ENCODE results near the gene NRK. TPM values are rescaled to one million over a fixed set of nuclear protein-coding genes. Genes with fewer than 3 reads are reported as not detected.

NRK gene
- total and polyA plus RNA-seq, 2 of the 4 experiments (the other 2 are of a cell fraction), result 0.92 to 2.7 TPM

GRCh38 chrX:105975382-105975781 is 153.0 kb downstream of the NRK start:
- Histone ChIP-seq H3K27ac (ENCODE audit: insufficient read depth, low read length) (no peak overlapping the region), H3K27me3 (ENCODE audit: control insufficient read depth, insufficient read depth, low read length) (no peaks in the 10 kb centered on the region), H3K9ac (ENCODE audit: low read depth, low read length) (no peak overlapping the region), H3K9me1 (ENCODE audit: insufficient read depth, low read length) (no peaks in the 10 kb centered on the region), H4K8ac (ENCODE audit: low read depth in 2 of 2, low read length in 2 of 2) (no peak overlapping the region), H2AK9ac (replicated peaks; ENCODE audit: low read depth, low read length, poor library complexity) (no peak overlapping the region), H3K4me1 (ENCODE audit: control insufficient read depth, insufficient read depth, low read length) (no peaks in the 10 kb centered on the region), H3K56ac (ENCODE audit: extremely low read depth, insufficient read depth, low read length) (no peak overlapping the region), H3K36me3 (ENCODE audit: control insufficient read depth, insufficient read depth, low read length) (no peaks in the 10 kb centered on the region), H3K18ac (ENCODE audit: low read depth, low read length) (no peak overlapping the region), H3K14ac (replicated peaks; ENCODE audit: low read depth, low read length) (no peak overlapping the region), H4K20me1 (ENCODE audit: insufficient read depth, low read length) (no peaks in the 10 kb centered on the region), H3K9me3 (ENCODE audit: control insufficient read depth, insufficient read depth, low read length) (no peaks in the 10 kb centered on the region), H3K4me2 (ENCODE audit: low read depth, low read length) (no peak overlapping the region), H2BK5ac (ENCODE audit: low read depth, low read length, poor library complexity, severe bottlenecking) (no peak overlapping the region), H3K4me3 (ENCODE audit: insufficient read depth, low read depth, low read length) (no peak overlapping the region), H3K79me1 (ENCODE audit: low read depth in 1 of 2, low read length in 2 of 2) (no peaks in the 10 kb centered on the region), H3K4ac (ENCODE audit: low read depth, low read length) (no peak overlapping the region), H2BK15ac (ENCODE audit: low read depth, low read length) (no peak overlapping the region), H3K23ac (ENCODE audit: low read depth, low read length) (no peak overlapping the region), H2AFZ (replicated peaks; ENCODE audit: low read length, poor library complexity) (no peak overlapping the region), H2AK5ac (ENCODE audit: low read depth, low read length) (no peak overlapping the region), H4K5ac (ENCODE audit: low read depth, low read length) (no peak overlapping the region), H2BK120ac (ENCODE audit: low read depth, low read length) (no peak overlapping the region), H2BK20ac (ENCODE audit: low read depth, low read length) (no peak overlapping the region), H4K91ac (ENCODE audit: insufficient read depth, low read depth, low read length) (no peak overlapping the region)
- ATAC-seq (ENCODE audit: low read depth) (no peak), DNase-seq (peak; percentile 1)
- TF ChIP-seq CEBPB (IDR thresholded peaks at IDR 0.05; ENCODE audit: low read depth, low read length) (no peak), MAFK (IDR thresholded peaks at IDR 0.05; ENCODE audit: low read depth, low read length) (no peak), NFE2L2 (IDR thresholded peaks at IDR 0.05; ENCODE audit: low read depth, low read length) (no peak), ELK1 (IDR thresholded peaks at IDR 0.05; ENCODE audit: borderline replicate concordance, low read depth, low read length) (no peak), SMC3 (IDR thresholded peaks at IDR 0.05; ENCODE audit: low read depth, low read length) (no peak), POLR2A (IDR thresholded peaks at IDR 0.05; ENCODE audit: low read depth, low read length) (no peak), USF2 (IDR thresholded peaks at IDR 0.05; ENCODE audit: low read depth, low read length) (no peak), RAD21 (IDR thresholded peaks at IDR 0.05; ENCODE audit: low read length) (no peak), CHD1 (IDR thresholded peaks at IDR 0.05; ENCODE audit: low read depth, low read length) (no peak), BHLHE40 (IDR thresholded peaks at IDR 0.05; ENCODE audit: low read depth, low read length) (no peak), MAZ (IDR thresholded peaks at IDR 0.05; ENCODE audit: borderline replicate concordance, low read depth, low read length) (no peak), CTCF (conservative IDR thresholded peaks at IDR 0.05; ENCODE audit: low read depth, low read length) (no peak), RFX5 (IDR thresholded peaks at IDR 0.05; ENCODE audit: low read depth, low read length) (no peak), MXI1 (IDR thresholded peaks at IDR 0.05; ENCODE audit: borderline replicate concordance, low read depth, low read length) (no peak)
- ChIA-PET CTCF (interaction anchor here (0.6 kb wide), 1 partner anchor 431 kb away, joined by 3 read pairs; no protein-coding TSS in a partner anchor), POLR2A (ENCODE audit: unreplicated experiment) (no interaction called here)
- in situ Hi-C loops (cut with MboI; ENCODE audit: low sequenced_read_pairs), result no loop called here
- intact Hi-C loops (cut with micrococcal nuclease), result no loop called here
- dilution Hi-C loops (cut with HindIII; ENCODE audit: low sequenced_read_pairs, unreplicated experiment), result no loop called here
- no TSS peak for BruUV-seq (replicated peaks)
